ENCODE results near the gene BCAP31. TPM values are rescaled to one million over a fixed set of nuclear protein-coding genes. Genes with fewer than 3 reads are reported as not detected.
A peak's percentile ranks its signal among the peaks of the same experiment; 100 is the strongest.

Gene BCAP31
- total and polyA plus RNA-seq, 2 of the 13 experiments (the other 11 are each of a cell fraction or from before 2014, with no cell fraction given), result 139 to 178 TPM

DNA sequence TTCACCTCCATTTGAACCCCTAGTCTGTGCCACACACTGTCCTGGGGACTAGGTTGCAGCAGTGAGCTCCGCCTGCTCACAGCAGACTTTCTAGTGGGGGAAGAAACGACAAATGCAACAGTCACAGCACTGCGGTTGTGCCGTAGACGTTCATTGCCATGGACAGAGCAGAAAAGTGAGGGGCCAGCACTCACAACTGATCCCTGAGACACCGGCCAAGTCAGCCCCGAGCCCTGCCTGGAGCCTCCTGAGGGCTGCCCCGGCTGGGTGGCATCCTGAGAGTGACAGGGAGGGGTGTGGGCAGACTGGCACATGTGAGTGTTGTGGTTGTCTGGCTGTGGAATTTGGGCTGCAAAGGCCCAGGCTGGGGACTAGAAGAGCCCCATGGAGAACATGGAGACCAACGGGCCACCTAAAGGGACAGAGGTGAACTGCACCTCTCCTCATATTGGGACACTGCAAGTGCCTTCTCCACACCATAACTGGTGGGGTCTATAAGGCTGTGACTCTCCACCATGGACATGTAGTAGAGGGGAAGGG, 72.6 kb downstream of the BCAP31 start (continued):
- peak; percentile 72; the same call in 1 of the 2 replicates for TF ChIP-seq ZNF350 (CRISPR knock-in tag; IDR thresholded peaks at IDR 0.05; ENCODE audit: borderline replicate concordance, low read depth)
- TF ChIP-seq AGO1 (IDR thresholded peaks at IDR 0.05; ENCODE audit: low read depth, low read length, poor library complexity, severe bottlenecking), result peak; percentile 84
- TF ChIP-seq, protein P1, sequence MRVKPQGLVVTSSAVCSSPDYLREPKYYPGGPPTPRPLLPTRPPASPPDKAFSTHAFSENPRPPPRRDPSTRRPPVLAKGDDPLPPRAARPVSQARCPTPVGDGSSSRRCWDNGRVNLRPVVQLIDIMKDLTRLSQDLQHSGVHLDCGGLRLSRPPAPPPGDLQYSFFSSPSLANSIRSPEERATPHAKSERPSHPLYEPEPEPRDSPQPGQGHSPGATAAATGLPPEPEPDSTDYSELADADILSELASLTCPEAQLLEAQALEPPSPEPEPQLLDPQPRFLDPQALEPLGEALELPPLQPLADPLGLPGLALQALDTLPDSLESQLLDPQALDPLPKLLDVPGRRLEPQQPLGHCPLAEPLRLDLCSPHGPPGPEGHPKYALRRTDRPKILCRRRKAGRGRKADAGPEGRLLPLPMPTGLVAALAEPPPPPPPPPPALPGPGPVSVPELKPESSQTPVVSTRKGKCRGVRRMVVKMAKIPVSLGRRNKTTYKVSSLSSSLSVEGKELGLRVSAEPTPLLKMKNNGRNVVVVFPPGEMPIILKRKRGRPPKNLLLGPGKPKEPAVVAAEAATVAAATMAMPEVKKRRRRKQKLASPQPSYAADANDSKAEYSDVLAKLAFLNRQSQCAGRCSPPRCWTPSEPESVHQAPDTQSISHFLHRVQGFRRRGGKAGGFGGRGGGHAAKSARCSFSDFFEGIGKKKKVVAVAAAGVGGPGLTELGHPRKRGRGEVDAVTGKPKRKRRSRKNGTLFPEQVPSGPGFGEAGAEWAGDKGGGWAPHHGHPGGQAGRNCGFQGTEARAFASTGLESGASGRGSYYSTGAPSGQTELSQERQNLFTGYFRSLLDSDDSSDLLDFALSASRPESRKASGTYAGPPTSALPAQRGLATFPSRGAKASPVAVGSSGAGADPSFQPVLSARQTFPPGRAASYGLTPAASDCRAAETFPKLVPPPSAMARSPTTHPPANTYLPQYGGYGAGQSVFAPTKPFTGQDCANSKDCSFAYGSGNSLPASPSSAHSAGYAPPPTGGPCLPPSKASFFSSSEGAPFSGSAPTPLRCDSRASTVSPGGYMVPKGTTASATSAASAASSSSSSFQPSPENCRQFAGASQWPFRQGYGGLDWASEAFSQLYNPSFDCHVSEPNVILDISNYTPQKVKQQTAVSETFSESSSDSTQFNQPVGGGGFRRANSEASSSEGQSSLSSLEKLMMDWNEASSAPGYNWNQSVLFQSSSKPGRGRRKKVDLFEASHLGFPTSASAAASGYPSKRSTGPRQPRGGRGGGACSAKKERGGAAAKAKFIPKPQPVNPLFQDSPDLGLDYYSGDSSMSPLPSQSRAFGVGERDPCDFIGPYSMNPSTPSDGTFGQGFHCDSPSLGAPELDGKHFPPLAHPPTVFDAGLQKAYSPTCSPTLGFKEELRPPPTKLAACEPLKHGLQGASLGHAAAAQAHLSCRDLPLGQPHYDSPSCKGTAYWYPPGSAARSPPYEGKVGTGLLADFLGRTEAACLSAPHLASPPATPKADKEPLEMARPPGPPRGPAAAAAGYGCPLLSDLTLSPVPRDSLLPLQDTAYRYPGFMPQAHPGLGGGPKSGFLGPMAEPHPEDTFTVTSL (CRISPR knock-in tag; IDR thresholded peaks at IDR 0.05; ENCODE audit: borderline replicate concordance), result no peak
- TF ChIP-seq IRF2 (CRISPR knock-in tag; IDR thresholded peaks at IDR 0.05), result peak; percentile 20; the same call in 1 of the 2 replicates
- peak; percentile 29; the same call in 1 of the 2 replicates for TF ChIP-seq NFKB2 (CRISPR knock-in tag; IDR thresholded peaks at IDR 0.05; ENCODE audit: borderline replicate concordance)
- TF ChIP-seq, protein P2, sequence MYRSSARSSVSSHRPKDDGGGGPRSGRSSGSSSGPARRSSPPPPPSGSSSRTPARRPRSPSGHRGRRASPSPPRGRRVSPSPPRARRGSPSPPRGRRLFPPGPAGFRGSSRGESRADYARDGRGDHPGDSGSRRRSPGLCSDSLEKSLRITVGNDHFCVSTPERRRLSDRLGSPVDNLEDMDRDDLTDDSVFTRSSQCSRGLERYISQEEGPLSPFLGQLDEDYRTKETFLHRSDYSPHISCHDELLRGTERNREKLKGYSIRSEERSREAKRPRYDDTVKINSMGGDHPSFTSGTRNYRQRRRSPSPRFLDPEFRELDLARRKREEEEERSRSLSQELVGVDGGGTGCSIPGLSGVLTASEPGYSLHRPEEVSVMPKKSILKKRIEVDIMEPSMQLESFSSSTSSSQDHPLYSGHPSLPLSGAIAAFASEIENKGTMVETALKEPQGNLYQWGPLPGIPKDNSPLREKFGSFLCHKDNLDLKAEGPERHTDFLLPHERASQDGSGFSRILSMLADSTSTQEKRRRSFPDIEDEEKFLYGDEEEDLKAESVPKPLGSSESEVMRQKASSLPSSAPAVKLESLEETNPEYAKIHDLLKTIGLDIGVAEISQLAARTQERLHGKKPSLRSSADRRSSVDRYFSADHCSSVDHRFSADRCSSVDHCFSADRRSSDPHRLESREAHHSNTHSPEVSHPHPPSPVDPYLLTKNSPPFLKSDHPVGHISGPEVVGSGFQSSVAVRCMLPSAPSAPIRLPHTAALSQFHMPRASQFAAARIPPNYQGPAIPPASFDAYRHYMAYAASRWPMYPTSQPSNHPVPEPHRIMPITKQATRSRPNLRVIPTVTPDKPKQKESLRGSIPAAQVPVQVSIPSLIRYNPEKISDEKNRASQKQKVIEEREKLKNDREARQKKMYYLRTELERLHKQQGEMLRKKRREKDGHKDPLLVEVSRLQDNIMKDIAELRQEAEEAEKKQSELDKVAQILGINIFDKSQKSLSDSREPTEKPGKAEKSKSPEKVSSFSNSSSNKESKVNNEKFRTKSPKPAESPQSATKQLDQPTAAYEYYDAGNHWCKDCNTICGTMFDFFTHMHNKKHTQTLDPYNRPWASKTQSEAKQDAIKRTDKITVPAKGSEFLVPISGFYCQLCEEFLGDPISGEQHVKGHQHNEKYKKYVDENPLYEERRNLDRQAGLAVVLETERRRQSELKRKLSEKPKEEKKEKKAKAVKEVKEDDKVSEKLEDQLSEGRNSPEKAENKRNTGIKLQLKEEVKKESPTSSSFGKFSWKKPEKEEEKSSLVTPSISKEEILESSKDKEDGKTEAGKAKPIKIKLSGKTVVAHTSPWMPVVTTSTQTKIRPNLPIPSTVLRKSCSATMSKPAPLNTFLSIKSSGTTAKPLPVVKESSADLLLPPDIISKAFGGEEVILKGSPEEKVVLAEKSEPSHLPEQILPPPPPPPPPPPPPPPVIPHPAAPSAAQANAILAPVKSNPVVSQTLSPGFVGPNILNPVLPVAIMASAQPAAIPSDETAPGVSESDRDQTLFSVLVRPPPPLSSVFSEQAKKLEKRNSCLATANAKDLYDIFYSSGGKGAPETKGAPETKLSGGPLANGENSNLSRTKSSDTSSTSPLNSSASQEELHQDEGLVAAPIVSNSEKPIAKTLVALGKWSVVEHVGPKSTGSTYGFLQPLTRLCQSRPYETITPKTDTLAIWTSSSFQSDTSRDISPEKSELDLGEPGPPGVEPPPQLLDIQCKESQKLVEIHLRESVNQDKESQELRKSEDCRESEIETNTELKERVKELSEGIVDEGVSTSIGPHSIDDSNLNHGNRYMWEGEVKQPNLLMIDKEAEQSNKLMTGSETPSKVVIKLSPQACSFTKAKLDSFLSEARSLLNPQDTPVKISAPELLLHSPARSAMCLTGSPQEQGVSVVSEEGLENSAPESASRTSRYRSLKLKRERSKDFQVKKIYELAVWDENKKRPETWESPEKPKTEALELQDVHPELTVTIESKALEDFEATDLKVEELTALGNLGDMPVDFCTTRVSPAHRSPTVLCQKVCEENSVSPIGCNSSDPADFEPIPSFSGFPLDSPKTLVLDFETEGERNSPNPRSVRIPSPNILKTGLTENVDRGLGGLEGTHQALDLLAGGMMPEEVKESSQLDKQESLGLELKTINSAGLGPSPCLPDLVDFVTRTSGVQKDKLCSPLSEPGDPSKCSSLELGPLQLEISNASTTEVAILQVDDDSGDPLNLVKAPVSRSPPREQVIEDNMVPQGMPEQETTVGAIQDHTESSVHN (CRISPR knock-in tag; IDR thresholded peaks at IDR 0.05), result peak; percentile 81
- TF ChIP-seq POLR2A (IDR thresholded peaks at IDR 0.05; ENCODE audit: insufficient read depth in 1 of 2, low read depth in 2 of 2, low read length in 2 of 2), result peak in 1 of 2 experiments; percentile 17; a peak in 2 of 4 replicates
- TF ChIP-seq ETV5 (CRISPR knock-in tag; IDR thresholded peaks at IDR 0.05; ENCODE audit: borderline replicate concordance), result no peak
- no peak for TF ChIP-seq MED8 (CRISPR knock-in tag; IDR thresholded peaks at IDR 0.05; ENCODE audit: insufficient replicate concordance)
- TF ChIP-seq NONO (IDR thresholded peaks at IDR 0.05), result no peak
- peak; percentile 59; the same call in 1 of the 2 replicates for TF ChIP-seq NONO (CRISPR knock-in tag; conservative IDR thresholded peaks at IDR 0.05)
- peak; percentile 79 for TF ChIP-seq PAF1 (CRISPR knock-in tag; IDR thresholded peaks at IDR 0.05)

Data from HepG2 (cell line).